GM19455 (cell line): ENCODE results near the gene MICALL2.

Experiments
- ATAC-seq: cut with Tn5 transposase; IDR thresholded peaks from one replicate; pipeline ENCODE4 v1.9.1; 2021; ENCODE audit not compliant: unreplicated experiment

The MICALL2 gene

GRCh38 chr7:1468643-1469298 is 9.5 kb upstream of the MICALL2 start:
- no peak for ATAC-seq

GRCh38 chr7:1468203-1468602 is 8.9 kb upstream of the MICALL2 start:
- no peak for ATAC-seq

- ATAC-seq = no peak
Observed at GRCh38 chr7:1466524-1467271, 7.4 kb upstream of the MICALL2 start.

GRCh38 chr7:1464694-1465093 is 5.4 kb upstream of the MICALL2 start:
- no peak for ATAC-seq

GRCh38 chr7:1463676-1464223 is 4.5 kb upstream of the MICALL2 start:
- no peak for ATAC-seq

GRCh38 chr7:1461646-1462375 is 2.5 kb upstream of the MICALL2 start:
- no peak for ATAC-seq

GRCh38 chr7:1460821-1461645 is 1.8 kb upstream of the MICALL2 start:
- ATAC-seq = no peak

GRCh38 chr7:1459920-1460820 is 900 bp upstream of the MICALL2 start:
- no peak for ATAC-seq

- peak; percentile 78 for ATAC-seq
Observed at GRCh38 chr7:1459512-1459892, 232 bp upstream of the MICALL2 start.

- no peak for ATAC-seq
Observed at GRCh38 chr7:1457949-1458682, 1.2 kb downstream of the MICALL2 start.

- ATAC-seq = no peak
Observed at GRCh38 chr7:1457059-1457948, 2.0 kb downstream of the MICALL2 start.

GRCh38 chr7:1455955-1456354 is 3.3 kb downstream of the MICALL2 start:
- no peak for ATAC-seq

- no peak for ATAC-seq
Observed at GRCh38 chr7:1455241-1455939, 3.9 kb downstream of the MICALL2 start.

- ATAC-seq = no peak
Observed at GRCh38 chr7:1454542-1454941, 4.7 kb downstream of the MICALL2 start.

- no peak for ATAC-seq
Observed at GRCh38 chr7:1452205-1452604, 7.1 kb downstream of the MICALL2 start.

GRCh38 chr7:1450987-1451386 is 8.3 kb downstream of the MICALL2 start:
- no peak for ATAC-seq

- no peak for ATAC-seq
Observed at GRCh38 chr7:1450431-1450830, 8.8 kb downstream of the MICALL2 start.

GRCh38 chr7:1449951-1450350 is 9.3 kb downstream of the MICALL2 start:
- no peak for ATAC-seq
